HEK293 (cell line): Measurements from ENCODE around the gene AKNA.

Experiments
- CTCF ChIA-PET: fragments of 350-600 bp; formaldehyde crosslinking; extraction: SDS; loops from one replicate; lab custom pipeline; 2021; ENCODE audit warnings: antibody characterized with exemption; lab: Yijun Ruan, JAX
- POLR2A ChIA-PET: fragments of 300-600 bp; formaldehyde crosslinking; extraction: SDS; loops from one replicate; lab custom pipeline; 2020; ENCODE audit warnings: antibody characterized with exemption, inconsistent platforms; lab: Yijun Ruan, JAX
- H3K27ac ChIP-seq: fragments of 200-500 bp; sonication (Bioruptor generic); 2 replicates; pipeline ENCODE4 v1.5.1; 2014; ENCODE audit warnings: low read depth, low read length, control low read depth, inconsistent platforms; ENCODE audit errors: extremely low read depth
- H3K36me3 ChIP-seq, 2 experiments: fragments of 200-500 bp in 1 of 2; sonication (Bioruptor generic) in 1 of 2; 1 replicate in 1 of 2; 2 replicates in 1 of 2; pipeline ENCODE4 v1.5.1; 2014 to 2017; ENCODE audit warnings: inconsistent platforms in 2 of 2, low read length in 2 of 2; ENCODE audit not compliant: control insufficient read depth in 2 of 2, insufficient read depth in 1 of 2
- H3K4me1 ChIP-seq: fragments of 200-500 bp; sonication (Bioruptor generic); 2 replicates; pipeline ENCODE4 v1.5.1; 2014; ENCODE audit warnings: mild to moderate bottlenecking, low read length, inconsistent platforms; ENCODE audit not compliant: control insufficient read depth, insufficient read depth
- H3K4me3 ChIP-seq: 2 replicates; pipeline ENCODE4 v1.5.1; 2011; ENCODE audit warnings: low read depth, mild to moderate bottlenecking, control low read depth, low read length, moderate library complexity
- H3K9me3 ChIP-seq: fragments of 200-500 bp; sonication (Bioruptor generic); 2 replicates; pipeline ENCODE4 v1.5.1; 2014; ENCODE audit warnings: low read depth, low read length, inconsistent platforms; ENCODE audit not compliant: control insufficient read depth, insufficient read depth
- ELK4 ChIP-seq: IDR thresholded peaks from 2 replicates; pipeline ENCODE4 v1.6.1; 2011; ENCODE audit warnings: mild to moderate bottlenecking, low read depth, low read length, borderline replicate concordance
- GLIS1 ChIP-seq: fragments of 450-650 bp; formaldehyde crosslinking; IDR thresholded peaks from 2 replicates; pipeline ENCODE4 v1.5.1; 2016; ENCODE audit warnings: missing biosample characterization, missing genetic modification characterization
- IKZF3 ChIP-seq: fragments of 450-650 bp; IDR thresholded peaks from 2 replicates; pipeline ENCODE4 v1.5.0; 2018; ENCODE audit warnings: missing biosample characterization, mild to moderate bottlenecking, missing genetic modification characterization, moderate library complexity
- PATZ1 ChIP-seq: fragments of 450-650 bp; formaldehyde crosslinking; IDR thresholded peaks from 2 replicates; pipeline ENCODE4 v1.5.1; 2016; ENCODE audit warnings: missing biosample characterization, missing genetic modification characterization
- PRDM10 ChIP-seq: fragments of 450-650 bp; formaldehyde crosslinking; IDR thresholded peaks from 2 replicates; pipeline ENCODE4 v1.5.1; 2016; ENCODE audit warnings: missing biosample characterization, missing genetic modification characterization
- PRDM4 ChIP-seq: fragments of 450-650 bp; formaldehyde crosslinking; IDR thresholded peaks from 2 replicates; pipeline ENCODE4 v1.5.1; 2017; ENCODE audit warnings: missing biosample characterization, missing genetic modification characterization
- ZBTB10 ChIP-seq: fragments of 450-650 bp; formaldehyde crosslinking; IDR thresholded peaks from 2 replicates; pipeline ENCODE4 v1.5.1; 2016; ENCODE audit warnings: missing biosample characterization, missing genetic modification characterization
- ZBTB26 ChIP-seq: fragments of 450-650 bp; formaldehyde crosslinking; optimal IDR thresholded peaks from 2 replicates; pipeline ENCODE3; 2016; ENCODE audit warnings: missing biosample characterization, mild to moderate bottlenecking, missing genetic modification characterization
- ZBTB48 ChIP-seq: fragments of 450-650 bp; formaldehyde crosslinking; IDR thresholded peaks from 2 replicates; pipeline ENCODE4 v1.5.1; 2016; ENCODE audit warnings: missing biosample characterization, missing genetic modification characterization
- ZFP69B ChIP-seq: fragments of 450-650 bp; formaldehyde crosslinking; IDR thresholded peaks from 2 replicates; pipeline ENCODE4 v1.5.1; 2016; ENCODE audit warnings: missing biosample characterization, missing genetic modification characterization
- ZNF175 ChIP-seq: fragments of 450-650 bp; formaldehyde crosslinking; IDR thresholded peaks from 2 replicates; pipeline ENCODE4 v1.5.1; 2016; ENCODE audit warnings: missing biosample characterization, missing genetic modification characterization
- ZNF324 ChIP-seq: fragments of 450-650 bp; formaldehyde crosslinking; IDR thresholded peaks from 2 replicates; pipeline ENCODE4 v1.5.1; 2016; ENCODE audit warnings: missing biosample characterization, missing genetic modification characterization
- ZNF354C ChIP-seq: fragments of 450-650 bp; formaldehyde crosslinking; IDR thresholded peaks from 2 replicates; pipeline ENCODE4 v1.5.1; 2016; ENCODE audit warnings: missing biosample characterization, missing genetic modification characterization, low read depth, borderline replicate concordance
- ZNF513 ChIP-seq: fragments of 450-650 bp; IDR thresholded peaks from 2 replicates; pipeline ENCODE4 v1.5.1; 2018; ENCODE audit warnings: missing biosample characterization, missing genetic modification characterization
- ZNF580 ChIP-seq: fragments of 450-650 bp; formaldehyde crosslinking; IDR thresholded peaks from 2 replicates; pipeline ENCODE4 v1.5.1; 2016; ENCODE audit warnings: missing biosample characterization, missing genetic modification characterization
- ZSCAN30 ChIP-seq: fragments of 450-650 bp; IDR thresholded peaks from 2 replicates; pipeline ENCODE4 v1.5.1; 2018; ENCODE audit warnings: missing biosample characterization, mild to moderate bottlenecking, missing genetic modification characterization, moderate library complexity

AKNA gene

GRCh38 chr9:114430457-114430856 lies 42.7 kb upstream of the AKNA start:
- Histone ChIP-seq H3K9me3 (no peaks in the 10 kb centered on the region), H3K36me3 (no peaks in the 10 kb centered on the region), H3K4me3 (no peak overlapping the region), H3K4me1 (no peaks in the 10 kb centered on the region)
- ChIA-PET POLR2A (no interaction called here), CTCF (interaction anchor here (1.2 to 2.1 kb wide), 3 partner anchors 25 to 223 kb away, joined by 4 to 11 read pairs (median 5); no protein-coding TSS in a partner anchor)
- no peak for TF ChIP-seq ZNF324 (tag by site-specific recombination)
- no peak for TF ChIP-seq ZNF580 (tag by site-specific recombination)
- TF ChIP-seq IKZF3 (tag by site-specific recombination), result no peak
- TF ChIP-seq PRDM10 (tag by site-specific recombination), result no peak
- no peak for TF ChIP-seq ZBTB26 (tag by site-specific recombination)
- no peak for TF ChIP-seq ZBTB48
- TF ChIP-seq ZNF175 (tag by site-specific recombination), result no peak
- no peak for TF ChIP-seq ZSCAN30
- no peak for TF ChIP-seq PRDM4
- no peak for TF ChIP-seq ZNF513 (tag by site-specific recombination)
- TF ChIP-seq GLIS1 (tag by site-specific recombination), result no peak
- TF ChIP-seq ZFP69B (tag by site-specific recombination), result no peak
- no peak for TF ChIP-seq ELK4
- TF ChIP-seq ZBTB10 (tag by site-specific recombination), result no peak
- TF ChIP-seq ZNF354C (tag by site-specific recombination), result no peak
- TF ChIP-seq PATZ1, result no peak
- TF ChIP-seq, all 188 proteins: peak for 0
- no peak overlapping the region for H3K27ac ChIP-seq
